ENCODE measurements around the gene FRMD4A.

FRMD4A gene

GRCh38 chr10:13668126-13668525, 662.6 kb downstream of the FRMD4A start:
- ATAC-seq (no peak), DNase-seq (no peak)
- H3K27me3 Mint-ChIP-seq: no peaks in the 10 kb centered on the region
- H3K9me3 Mint-ChIP-seq: no peaks in the 10 kb centered on the region
- no peaks in the 10 kb centered on the region for H3K36me3 Mint-ChIP-seq (ENCODE audit: low read depth)
- no peaks in the 10 kb centered on the region for H3K4me1 Mint-ChIP-seq
- H3K27ac Mint-ChIP-seq: no peak overlapping the region
- H3K4me3 Mint-ChIP-seq: no peak overlapping the region

DNA sequence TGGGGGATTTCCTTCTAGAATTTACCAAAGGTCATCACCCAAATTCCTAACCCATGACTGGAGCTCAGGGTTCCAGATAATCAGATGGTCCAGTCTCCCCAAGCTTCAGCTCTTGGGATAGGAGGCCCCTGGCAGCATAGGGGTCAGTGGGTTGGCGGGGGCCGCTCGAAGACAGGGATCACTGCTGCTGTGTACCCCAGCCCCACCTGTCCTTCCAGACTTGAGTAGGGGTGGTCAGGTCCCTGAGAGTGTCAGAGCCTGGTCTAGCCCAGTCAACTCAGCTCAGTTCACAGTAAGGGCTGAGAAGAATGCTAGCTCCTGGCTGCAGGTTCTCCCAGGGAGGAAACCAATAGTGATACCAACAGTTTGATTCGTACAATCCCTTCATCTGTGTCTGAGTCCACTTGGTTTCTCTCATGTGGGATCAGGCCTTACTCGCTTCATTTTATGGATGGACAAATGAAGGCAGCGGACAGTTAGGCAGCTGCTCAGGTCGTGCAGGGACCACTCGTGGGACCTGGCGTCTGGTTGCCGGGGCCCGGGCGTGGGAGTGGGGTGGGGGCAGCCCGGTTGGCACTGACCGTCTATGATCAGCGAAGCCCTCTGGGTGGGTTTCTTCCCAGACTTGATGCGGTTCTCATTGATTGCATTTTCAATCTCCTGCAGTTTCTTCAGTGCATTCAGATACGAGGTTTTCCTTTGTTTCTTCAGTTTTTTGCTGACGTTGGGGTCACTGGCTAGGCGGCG, 665.0 kb downstream of the FRMD4A start:
- H3K36me3 Mint-ChIP-seq (ENCODE audit: low read depth): no peaks in the 10 kb centered on the region
- DNase-seq (no peak), ATAC-seq (no peak)
- H3K9me3 Mint-ChIP-seq: no peaks in the 10 kb centered on the region
- H3K27me3 Mint-ChIP-seq: no peaks in the 10 kb centered on the region
- no peak overlapping the region for H3K27ac Mint-ChIP-seq
- peaks cover 3% of the 10 kb centered on the region for H3K4me1 Mint-ChIP-seq
- H3K4me3 Mint-ChIP-seq: no peak overlapping the region

DNA sequence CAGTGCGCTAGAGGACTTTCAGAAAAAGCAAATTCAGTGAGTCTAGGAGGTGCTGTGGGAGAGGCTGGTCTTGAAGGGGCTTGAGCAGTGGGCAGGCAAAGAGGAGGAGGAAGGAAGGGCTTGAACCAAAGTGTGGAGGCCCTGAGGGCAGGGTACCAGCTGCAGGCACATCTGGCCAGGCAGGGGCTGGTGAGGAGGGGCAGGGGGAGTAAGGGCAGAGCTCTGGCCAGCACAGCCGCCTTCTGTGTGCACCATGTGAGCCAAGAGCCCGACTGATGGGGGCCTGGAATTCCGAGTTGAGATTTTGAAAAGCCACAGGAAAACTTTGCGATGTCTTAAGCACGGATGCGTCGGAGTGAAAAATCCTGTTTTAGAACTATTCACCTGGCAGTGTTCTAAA, 669.5 kb downstream of the FRMD4A start:
- Mint-ChIP-seq H3K27ac (no peak overlapping the region), H3K27me3 (no peaks in the 10 kb centered on the region), H3K9me3 (no peaks in the 10 kb centered on the region), H3K4me1 (peaks cover 12% of the 10 kb centered on the region), H3K36me3 (ENCODE audit: low read depth) (no peaks in the 10 kb centered on the region), H3K4me3 (no peak overlapping the region)
- ATAC-seq: no peak
- DNase-seq: no peak

- peaks cover 12% of the 10 kb centered on the region for H3K4me1 Mint-ChIP-seq
- H3K27me3 Mint-ChIP-seq: no peaks in the 10 kb centered on the region
- no peaks in the 10 kb centered on the region for H3K36me3 Mint-ChIP-seq (ENCODE audit: low read depth)
- H3K9me3 Mint-ChIP-seq: no peaks in the 10 kb centered on the region
- no peak overlapping the region for H3K27ac Mint-ChIP-seq
- no peak for DNase-seq
- no peak overlapping the region for H3K4me3 Mint-ChIP-seq
- ATAC-seq: peak; percentile 44
Observed at GRCh38 chr10:13660551-13660920, 670.2 kb downstream of the FRMD4A start.

DNA sequence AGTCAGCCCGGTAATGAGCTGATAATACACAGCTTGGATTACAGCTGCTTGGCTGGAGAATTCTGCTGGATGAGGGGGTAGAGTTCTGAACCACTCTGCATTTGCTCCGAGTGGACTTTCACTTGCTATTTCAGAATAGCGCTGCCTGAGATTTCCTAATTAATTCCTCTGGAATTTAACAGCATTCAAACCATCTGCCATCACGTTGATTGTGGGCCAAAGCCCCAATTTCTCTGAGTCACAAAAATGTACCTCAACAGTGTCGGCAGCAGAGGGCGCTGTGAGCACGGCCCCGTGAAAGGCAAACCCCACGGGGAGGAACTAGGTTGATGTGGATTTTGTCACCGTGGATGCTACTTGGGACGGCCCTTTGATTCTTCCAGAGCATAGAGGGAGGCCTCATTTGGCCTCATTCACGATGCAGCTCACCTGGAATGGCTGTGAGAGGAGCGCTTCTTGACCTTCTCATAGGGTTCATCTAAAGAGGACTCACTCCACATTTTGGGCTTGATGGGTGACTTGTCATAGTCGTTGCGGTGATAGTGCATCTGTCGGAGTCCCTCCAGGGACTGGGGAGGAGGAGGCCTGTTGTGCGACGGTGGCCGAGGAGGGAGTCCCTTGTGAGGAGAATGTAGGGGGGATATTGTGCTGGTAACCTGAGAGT, 670.7 kb downstream of the FRMD4A start:
- ATAC-seq (peak; percentile 22), DNase-seq (peak; percentile 72)
- no peak overlapping the region for H3K4me3 Mint-ChIP-seq
- H3K27ac Mint-ChIP-seq: no peak overlapping the region
- no peaks in the 10 kb centered on the region for H3K36me3 Mint-ChIP-seq (ENCODE audit: low read depth)
- no peaks in the 10 kb centered on the region for H3K27me3 Mint-ChIP-seq
- peaks cover 12% of the 10 kb centered on the region for H3K4me1 Mint-ChIP-seq
- H3K9me3 Mint-ChIP-seq: no peaks in the 10 kb centered on the region

DNA sequence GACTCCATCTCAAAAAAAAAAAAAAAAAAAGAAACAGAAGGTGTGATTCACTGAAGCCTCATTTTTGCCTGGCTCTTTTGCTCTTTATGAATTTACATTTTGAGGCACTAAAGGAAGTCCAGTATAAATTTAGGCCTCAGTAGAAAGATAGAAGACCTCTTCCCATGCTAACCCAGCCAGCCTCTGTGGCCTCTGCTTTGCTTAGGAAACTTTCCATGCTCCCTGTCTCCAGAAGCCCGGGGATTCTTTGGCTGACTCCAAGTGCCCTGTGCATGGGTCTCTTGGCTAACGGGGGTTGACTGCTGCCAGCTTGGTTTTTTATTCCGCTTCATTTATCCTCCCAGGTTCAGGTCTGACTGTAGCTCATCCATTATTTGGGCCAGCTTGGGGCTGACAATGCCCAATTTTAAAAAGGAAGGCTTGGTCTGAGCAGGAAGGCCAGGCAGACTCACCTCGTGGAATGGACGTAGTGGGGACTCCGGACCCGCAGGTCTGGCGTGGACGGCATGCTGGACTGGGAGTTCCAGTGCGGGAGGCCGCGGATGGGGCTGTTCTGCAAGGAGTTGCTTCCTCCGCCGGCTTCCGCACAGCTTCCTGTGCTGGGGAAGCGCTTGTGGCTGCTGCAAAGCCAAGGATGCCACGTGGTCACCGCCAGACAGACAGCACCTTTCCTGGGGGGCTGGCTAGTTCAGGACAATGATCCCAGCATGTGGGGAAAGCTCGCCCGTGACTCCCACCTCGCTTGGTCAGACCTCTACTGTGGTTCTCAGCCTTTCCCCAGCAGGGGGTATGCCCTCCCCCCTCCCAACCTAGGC, 671.6 kb downstream of the FRMD4A start:
- Mint-ChIP-seq H3K4me3 (peak overlapping the region; percentile 24), H3K27ac (no peak overlapping the region), H3K27me3 (no peaks in the 10 kb centered on the region), H3K4me1 (peaks cover 12% of the 10 kb centered on the region), H3K36me3 (ENCODE audit: low read depth) (no peaks in the 10 kb centered on the region), H3K9me3 (no peaks in the 10 kb centered on the region)
- DNase-seq (peak; percentile 6), ATAC-seq (no peak)

DNA sequence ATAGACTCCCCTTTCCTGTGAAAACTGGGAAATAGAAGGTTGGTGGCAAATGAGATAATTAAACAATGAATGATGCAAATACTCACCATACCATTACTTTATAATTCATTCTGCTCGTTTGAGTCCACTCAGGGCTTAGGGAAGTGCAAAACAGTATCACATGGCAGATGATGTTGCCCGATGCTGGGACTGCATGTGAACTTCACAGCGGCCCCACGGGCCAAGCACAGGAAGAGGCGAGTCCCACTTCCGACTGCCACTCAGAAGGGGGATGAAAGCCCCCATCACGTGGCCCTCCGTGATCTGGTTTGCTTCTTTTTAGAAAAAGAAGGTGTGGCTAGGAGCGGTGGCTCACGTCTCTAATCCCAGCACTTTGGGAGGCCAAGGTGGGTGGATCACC, 672.5 kb downstream of the FRMD4A start:
- H3K9me3 Mint-ChIP-seq: no peaks in the 10 kb centered on the region
- no peaks in the 10 kb centered on the region for H3K27me3 Mint-ChIP-seq
- DNase-seq (no peak), ATAC-seq (no peak)
- peaks cover 12% of the 10 kb centered on the region for H3K4me1 Mint-ChIP-seq
- no peaks in the 10 kb centered on the region for H3K36me3 Mint-ChIP-seq (ENCODE audit: low read depth)
- no peak overlapping the region for H3K4me3 Mint-ChIP-seq
- H3K27ac Mint-ChIP-seq: no peak overlapping the region

DNA sequence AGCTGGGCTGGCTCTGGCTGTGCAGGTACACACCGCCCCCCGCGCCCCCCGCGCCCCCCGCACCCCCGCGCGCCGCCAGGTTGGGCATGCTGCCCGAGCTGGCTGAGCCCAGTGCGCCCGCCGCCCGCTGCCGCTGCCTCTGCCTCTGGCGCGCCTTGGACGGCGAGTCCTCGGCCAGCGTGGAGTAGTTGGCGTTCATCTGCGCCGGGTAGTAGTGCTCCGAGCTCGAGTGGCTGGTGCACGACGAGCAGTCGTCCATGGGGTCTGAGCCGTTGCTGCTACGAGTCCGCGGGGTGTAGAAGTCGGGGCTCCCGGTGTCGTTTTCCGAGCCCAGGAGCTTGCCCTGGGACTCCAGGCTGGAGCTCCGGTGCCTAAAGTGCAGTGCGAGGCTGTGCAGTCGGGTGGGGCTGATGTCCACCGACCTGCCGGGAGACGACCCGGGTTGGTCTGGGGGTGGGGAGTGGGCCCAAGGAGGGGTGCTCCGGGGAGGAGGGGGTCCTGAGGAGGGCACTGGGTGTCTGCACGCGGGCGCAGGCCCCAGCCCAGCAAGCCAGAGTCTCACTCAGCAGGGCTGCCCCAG, 673.5 kb downstream of the FRMD4A start:
- Mint-ChIP-seq H3K27ac (no peak overlapping the region), H3K4me3 (no peak overlapping the region), H3K36me3 (ENCODE audit: low read depth) (no peaks in the 10 kb centered on the region), H3K9me3 (no peaks in the 10 kb centered on the region), H3K27me3 (no peaks in the 10 kb centered on the region), H3K4me1 (peaks cover 17% of the 10 kb centered on the region)
- no peak for ATAC-seq
- DNase-seq: no peak

- peaks cover 17% of the 10 kb centered on the region for H3K4me1 Mint-ChIP-seq
- no peak for ATAC-seq
- H3K36me3 Mint-ChIP-seq (ENCODE audit: low read depth): no peaks in the 10 kb centered on the region
- no peak overlapping the region for H3K27ac Mint-ChIP-seq
- H3K4me3 Mint-ChIP-seq: no peak overlapping the region
- DNase-seq: no peak
- no peaks in the 10 kb centered on the region for H3K27me3 Mint-ChIP-seq
- H3K9me3 Mint-ChIP-seq: no peaks in the 10 kb centered on the region
Observed at GRCh38 chr10:13656337-13657100, 674.2 kb downstream of the FRMD4A start.

DNA sequence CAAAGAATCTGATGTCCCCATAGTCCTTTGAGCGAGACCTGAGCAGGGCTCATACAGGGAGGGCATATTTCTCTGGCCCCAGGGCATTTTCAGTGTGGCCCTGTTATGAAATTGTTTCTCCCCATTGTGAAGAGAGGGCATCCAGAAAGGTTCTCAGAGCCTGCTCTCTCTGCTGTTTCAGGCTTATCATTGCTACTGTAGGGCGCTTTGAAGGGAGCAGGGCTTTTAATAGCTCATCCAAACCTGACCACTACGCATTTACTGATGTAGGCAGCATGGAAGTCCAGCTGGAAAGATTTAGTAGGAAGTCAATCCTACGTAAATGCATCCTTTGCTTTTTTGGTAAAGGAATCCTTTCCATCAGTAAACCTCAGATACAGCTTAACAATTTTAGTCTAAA, 675.9 kb downstream of the FRMD4A start:
- Mint-ChIP-seq H3K9me3 (no peaks in the 10 kb centered on the region), H3K4me1 (peaks cover 8% of the 10 kb centered on the region), H3K27ac (no peak overlapping the region), H3K27me3 (no peaks in the 10 kb centered on the region), H3K4me3 (no peak overlapping the region), H3K36me3 (ENCODE audit: low read depth) (no peaks in the 10 kb centered on the region)
- no peak for DNase-seq
- no peak for ATAC-seq

DNA sequence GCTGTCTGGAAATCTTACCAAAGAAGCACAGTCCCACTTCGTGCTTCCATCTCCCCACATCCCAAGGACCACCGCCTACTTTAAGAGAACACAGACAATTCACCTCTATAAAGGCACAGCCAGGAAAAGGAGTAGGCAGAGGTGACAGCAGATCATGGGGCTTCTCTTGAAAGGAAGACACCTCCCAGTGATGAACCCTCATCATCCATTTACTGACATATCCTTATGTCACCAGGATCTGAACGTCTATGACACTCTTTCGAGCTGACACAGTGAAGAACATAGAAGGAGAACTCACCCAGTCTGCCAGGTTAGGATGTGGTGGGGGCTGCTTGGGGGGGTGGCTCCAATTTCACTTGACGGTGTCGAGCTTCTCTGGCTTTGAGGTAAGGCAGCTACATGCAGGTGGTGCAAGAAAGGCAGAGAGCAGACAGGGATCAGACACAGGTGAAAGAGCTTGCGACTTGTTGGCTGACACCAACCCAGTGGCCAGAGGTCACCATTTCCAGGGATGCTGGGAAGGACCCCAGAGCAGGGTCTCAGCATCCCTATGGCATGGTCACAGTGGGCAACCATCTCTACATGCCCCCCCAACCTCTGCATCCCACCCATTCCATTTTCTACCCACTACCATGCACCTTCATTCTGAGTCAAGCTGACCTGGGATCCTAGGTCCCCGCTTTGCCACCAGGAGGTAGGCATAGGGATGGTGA, 676.5 kb downstream of the FRMD4A start:
- DNase-seq: no peak
- Mint-ChIP-seq H3K9me3 (no peaks in the 10 kb centered on the region), H3K36me3 (ENCODE audit: low read depth) (peaks cover under 1% of the 10 kb centered on the region), H3K27me3 (no peaks in the 10 kb centered on the region), H3K4me1 (peaks cover 7% of the 10 kb centered on the region), H3K4me3 (no peak overlapping the region), H3K27ac (no peak overlapping the region)
- no peak for ATAC-seq

DNA sequence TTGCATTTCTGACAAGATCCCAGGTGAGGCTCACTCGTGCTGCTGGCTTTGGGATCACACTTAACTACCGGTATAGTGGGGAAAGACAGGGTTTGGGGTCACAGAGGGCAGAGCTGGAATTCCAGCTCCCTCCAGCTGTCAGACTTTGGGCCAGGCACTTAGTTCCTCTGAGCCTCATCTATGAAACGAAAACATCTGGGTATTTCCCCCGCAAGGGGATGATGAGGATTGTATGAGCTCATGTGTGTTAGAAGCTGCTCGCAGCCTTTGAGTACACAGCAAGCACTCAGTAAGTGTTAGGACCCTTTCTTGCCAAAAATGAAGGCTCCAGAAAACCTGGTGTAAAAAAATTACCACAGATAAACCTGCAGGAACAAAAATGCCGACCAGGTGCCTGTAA, 677.9 kb downstream of the FRMD4A start:
- Mint-ChIP-seq H3K27ac (no peak overlapping the region), H3K4me1 (peaks cover 12% of the 10 kb centered on the region), H3K4me3 (no peak overlapping the region), H3K36me3 (ENCODE audit: low read depth) (peaks cover 8% of the 10 kb centered on the region), H3K27me3 (no peaks in the 10 kb centered on the region), H3K9me3 (no peaks in the 10 kb centered on the region)
- no peak for ATAC-seq
- DNase-seq: no peak

DNA sequence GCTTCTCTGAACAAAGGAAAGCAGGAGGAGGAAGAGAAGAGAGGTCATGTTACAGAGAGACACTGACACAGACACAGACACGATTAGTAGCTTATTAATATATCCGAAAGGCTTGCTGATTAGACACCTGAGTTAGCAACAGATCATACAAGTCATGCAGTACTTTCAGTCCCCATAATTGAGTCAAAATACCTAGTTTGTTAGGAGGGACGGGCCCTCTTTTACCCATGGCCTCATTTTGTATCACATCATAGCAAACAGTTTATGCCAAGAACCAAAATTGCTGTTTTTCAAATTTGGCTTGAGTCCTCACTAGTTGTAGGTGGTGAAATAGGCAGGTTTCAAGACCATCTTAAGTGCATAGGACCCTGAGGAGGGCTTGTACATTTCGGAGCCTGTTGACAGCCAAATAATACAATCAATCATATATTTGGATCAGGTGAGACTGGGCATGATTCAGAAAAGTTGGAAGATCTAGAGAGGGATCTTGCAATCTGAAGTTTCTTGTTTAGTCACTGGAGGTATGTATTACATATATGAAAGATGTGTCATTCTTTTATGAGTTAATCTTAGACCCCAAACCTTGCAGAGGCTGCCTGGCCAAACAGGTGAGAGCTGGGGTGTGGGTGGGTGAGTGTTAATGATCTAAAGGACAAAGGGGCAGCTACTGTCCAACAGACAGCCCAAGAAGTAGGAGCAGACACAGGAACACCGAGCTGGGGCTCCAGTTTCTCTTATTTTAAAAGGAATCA, 678.6 kb downstream of the FRMD4A start:
- Mint-ChIP-seq H3K36me3 (ENCODE audit: low read depth) (peaks cover 8% of the 10 kb centered on the region), H3K4me3 (no peak overlapping the region), H3K27me3 (no peaks in the 10 kb centered on the region), H3K27ac (no peak overlapping the region), H3K4me1 (peaks cover 12% of the 10 kb centered on the region), H3K9me3 (no peaks in the 10 kb centered on the region)
- DNase-seq: no peak
- ATAC-seq: no peak
